Measurements from ENCODE around the gene KLK14. TPM values are rescaled to one million over a fixed set of nuclear protein-coding genes. Genes with fewer than 3 reads are reported as not detected.

The KLK14 gene
- total and polyA plus RNA-seq, 8 donors = 0.17 to 0.45 (median 0.27) TPM; not detected in 2

DNA sequence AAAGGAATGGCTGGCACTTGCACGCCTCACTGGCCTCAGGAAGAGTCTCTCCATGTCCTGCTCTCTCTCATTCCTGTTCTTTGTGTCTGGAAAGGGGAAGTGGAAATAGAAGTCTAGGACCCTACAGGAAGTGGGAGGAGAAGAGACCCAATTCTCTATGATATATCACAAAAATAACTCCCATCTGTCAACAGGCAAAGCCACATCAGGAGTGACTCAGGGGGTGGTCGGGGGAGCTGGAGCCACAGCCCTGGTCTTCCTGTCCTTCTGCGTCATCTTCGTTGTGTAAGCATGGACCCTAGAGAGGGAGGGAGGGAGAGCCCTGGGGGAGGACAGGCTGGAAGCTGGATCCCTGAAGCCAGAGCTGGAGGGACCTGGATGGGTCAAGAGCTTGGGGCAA, 45.1 kb upstream of the KLK14 start:
- DNase-seq (peak in 1 of 4 donors; percentile 69), ATAC-seq (peak; percentile 6)
- intact Hi-C loops (cut with DNase I) = no loop called here
- Histone ChIP-seq H3K36me3 (peaks cover 0 to 31% of the 10 kb centered on the region in 2 donors), H3K27me3 (peaks cover 0 to 19% of the 10 kb centered on the region in 2 donors), H3K4me3 (peak overlapping the region in 1 of 2 donors; percentile 52), H3K9me3 (no peaks in the 10 kb centered on the region), H3K27ac (peak overlapping the region in 1 of 2 donors; percentile 97), H3K4me1 (peaks cover 0 to 71% of the 10 kb centered on the region in 2 donors)
- TF ChIP-seq, protein P1, sequence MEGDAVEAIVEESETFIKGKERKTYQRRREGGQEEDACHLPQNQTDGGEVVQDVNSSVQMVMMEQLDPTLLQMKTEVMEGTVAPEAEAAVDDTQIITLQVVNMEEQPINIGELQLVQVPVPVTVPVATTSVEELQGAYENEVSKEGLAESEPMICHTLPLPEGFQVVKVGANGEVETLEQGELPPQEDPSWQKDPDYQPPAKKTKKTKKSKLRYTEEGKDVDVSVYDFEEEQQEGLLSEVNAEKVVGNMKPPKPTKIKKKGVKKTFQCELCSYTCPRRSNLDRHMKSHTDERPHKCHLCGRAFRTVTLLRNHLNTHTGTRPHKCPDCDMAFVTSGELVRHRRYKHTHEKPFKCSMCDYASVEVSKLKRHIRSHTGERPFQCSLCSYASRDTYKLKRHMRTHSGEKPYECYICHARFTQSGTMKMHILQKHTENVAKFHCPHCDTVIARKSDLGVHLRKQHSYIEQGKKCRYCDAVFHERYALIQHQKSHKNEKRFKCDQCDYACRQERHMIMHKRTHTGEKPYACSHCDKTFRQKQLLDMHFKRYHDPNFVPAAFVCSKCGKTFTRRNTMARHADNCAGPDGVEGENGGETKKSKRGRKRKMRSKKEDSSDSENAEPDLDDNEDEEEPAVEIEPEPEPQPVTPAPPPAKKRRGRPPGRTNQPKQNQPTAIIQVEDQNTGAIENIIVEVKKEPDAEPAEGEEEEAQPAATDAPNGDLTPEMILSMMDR (IDR thresholded peaks at IDR 0.05) = no peak

DNA sequence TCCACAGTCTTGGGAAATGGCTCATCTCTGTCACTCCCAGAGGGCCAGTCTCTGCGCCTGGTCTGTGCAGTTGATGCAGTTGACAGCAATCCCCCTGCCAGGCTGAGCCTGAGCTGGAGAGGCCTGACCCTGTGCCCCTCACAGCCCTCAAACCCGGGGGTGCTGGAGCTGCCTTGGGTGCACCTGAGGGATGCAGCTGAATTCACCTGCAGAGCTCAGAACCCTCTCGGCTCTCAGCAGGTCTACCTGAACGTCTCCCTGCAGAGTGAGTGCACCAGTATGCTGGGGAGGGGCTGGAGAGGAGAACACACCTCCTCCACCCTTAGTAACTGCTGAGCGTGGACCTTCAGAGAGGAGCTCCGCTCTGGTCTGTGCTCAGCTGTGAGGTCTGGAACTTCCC, 44.3 kb upstream of the KLK14 start:
- peaks cover 0 to 19% of the 10 kb centered on the region in 2 donors for H3K27me3 ChIP-seq
- TF ChIP-seq, protein P1 (IDR thresholded peaks at IDR 0.05) = no peak
- peaks cover 0 to 68% of the 10 kb centered on the region in 2 donors for H3K4me1 ChIP-seq
- ATAC-seq (no peak), DNase-seq (peak in 1 of 4 donors; percentile 31)
- peak overlapping the region; percentile 13 to 97 for H3K27ac ChIP-seq
- intact Hi-C loops (cut with DNase I) = no loop called here
- H3K9me3 ChIP-seq = no peaks in the 10 kb centered on the region
- peaks cover 0 to 31% of the 10 kb centered on the region in 2 donors for H3K36me3 ChIP-seq
- H3K4me3 ChIP-seq = peak overlapping the region in 1 of 2 donors; percentile 52

DNA sequence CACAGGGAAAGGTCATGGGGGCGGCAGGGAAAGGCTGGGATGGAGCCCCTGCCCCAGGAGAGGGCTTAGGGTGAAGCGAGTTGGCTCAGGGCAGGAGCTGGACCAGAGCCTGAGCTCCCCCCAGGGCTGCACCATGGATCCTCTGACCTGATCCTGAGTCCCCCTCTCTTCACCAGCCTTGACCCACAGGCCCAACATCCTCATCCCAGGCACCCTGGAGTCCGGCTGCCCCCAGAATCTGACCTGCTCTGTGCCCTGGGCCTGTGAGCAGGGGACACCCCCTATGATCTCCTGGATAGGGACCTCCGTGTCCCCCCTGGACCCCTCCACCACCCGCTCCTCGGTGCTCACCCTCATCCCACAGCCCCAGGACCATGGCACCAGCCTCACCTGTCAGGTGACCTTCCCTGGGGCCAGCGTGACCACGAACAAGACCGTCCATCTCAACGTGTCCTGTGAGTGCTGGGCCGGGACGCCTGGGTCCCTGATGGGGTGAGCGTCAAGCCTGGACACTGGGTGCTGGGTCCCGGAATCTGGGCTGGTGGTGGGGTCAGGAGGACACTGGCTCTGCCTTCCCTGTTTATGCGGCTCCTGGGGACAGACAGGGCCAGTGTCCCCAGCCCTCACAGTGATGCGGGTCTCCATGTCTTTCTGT, 42.9 kb upstream of the KLK14 start:
- intact Hi-C loops (cut with DNase I) = no loop called here
- Histone ChIP-seq H3K9me3 (no peaks in the 10 kb centered on the region), H3K4me3 (peak overlapping the region; percentile 2 to 52), H3K36me3 (peaks cover 0 to 26% of the 10 kb centered on the region in 2 donors), H3K27me3 (peaks cover 0 to 15% of the 10 kb centered on the region in 2 donors), H3K27ac (peak overlapping the region; percentile 13 to 97), H3K4me1 (peaks cover 0 to 67% of the 10 kb centered on the region in 2 donors)
- DNase-seq = peak in 1 of 4 donors; percentile 81
- TF ChIP-seq, protein P1 (IDR thresholded peaks at IDR 0.05) = no peak
- ATAC-seq = no peak

DNA sequence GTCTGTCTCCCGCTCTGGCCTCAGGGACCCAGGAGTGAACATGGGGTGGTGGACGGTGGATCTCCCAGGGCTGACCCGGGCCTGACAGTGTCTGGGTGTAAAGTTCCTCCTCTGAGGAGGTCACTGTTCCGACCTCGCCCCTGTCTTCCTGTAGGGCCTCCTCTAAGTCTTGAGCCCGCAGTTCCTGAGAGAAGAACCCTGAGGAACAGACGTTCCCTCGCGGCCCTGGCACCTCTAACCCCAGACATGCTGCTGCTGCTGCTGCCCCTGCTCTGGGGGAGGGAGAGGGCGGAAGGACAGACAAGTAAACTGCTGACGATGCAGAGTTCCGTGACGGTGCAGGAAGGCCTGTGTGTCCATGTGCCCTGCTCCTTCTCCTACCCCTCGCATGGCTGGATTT, 42.0 kb upstream of the KLK14 start, which contains the start of gene SIGLEC9:
TSS of gene SIGLEC9 (plus strand) at position 178 of the 400 bp plus-strand sequence. CDS start at position 247, 69 bp downstream.
- H3K4me1 ChIP-seq = peaks cover 0 to 67% of the 10 kb centered on the region in 2 donors
- DNase-seq = peak in 2 of 4 donors; percentile 82 to 90

DNA sequence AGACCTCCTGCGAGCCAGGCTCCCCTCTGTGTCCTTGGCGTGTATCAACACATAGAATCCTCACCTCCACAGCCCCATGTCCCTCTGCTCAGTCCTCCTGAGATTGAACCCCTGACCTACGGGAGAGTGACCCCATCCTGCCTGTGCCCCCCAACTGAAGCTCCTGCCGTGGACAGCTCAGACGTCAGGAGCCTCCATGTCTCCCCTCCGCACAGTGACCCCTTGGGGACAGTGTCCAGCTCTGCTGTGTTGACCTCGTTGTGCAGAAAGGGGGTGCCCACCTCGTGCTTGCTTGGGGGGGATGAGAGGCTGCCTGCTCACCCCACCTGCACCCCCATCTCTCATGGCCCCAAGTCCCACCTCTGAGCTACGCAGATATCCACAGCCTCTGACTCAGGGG, 41.5 kb upstream of the KLK14 start:
- Histone ChIP-seq H3K4me3 (peak overlapping the region in 1 of 2 donors; percentile 52), H3K36me3 (peaks cover 0 to 13% of the 10 kb centered on the region in 2 donors), H3K4me1 (peaks cover 0 to 68% of the 10 kb centered on the region in 2 donors), H3K27me3 (peaks cover 0 to 15% of the 10 kb centered on the region in 2 donors), H3K27ac (peak overlapping the region; percentile 77 to 97), H3K9me3 (no peaks in the 10 kb centered on the region)
- intact Hi-C loops (cut with DNase I) = no loop called here
- ATAC-seq (no peak), DNase-seq (peak in 1 of 4 donors; percentile 30)
- TF ChIP-seq, protein P1 (IDR thresholded peaks at IDR 0.05) = no peak

More for the DNA sequence above, 42.0 kb upstream of the KLK14 start, which contains the start of gene SIGLEC9:
- Histone ChIP-seq H3K4me3 (peak within 1 kb of the TSS; percentile 2 to 52), H3K27me3 (peaks cover 0 to 15% of the 10 kb centered on the region in 2 donors), H3K9me3 (no peaks in the 10 kb centered on the region), H3K36me3 (peaks cover 0 to 18% of the 10 kb centered on the region in 2 donors), H3K27ac (peak within 1 kb of the TSS; percentile 77 to 97)
- ATAC-seq = peak; percentile 20
- intact Hi-C loops (cut with DNase I) = no loop called here
- TF ChIP-seq, protein P1 (IDR thresholded peaks at IDR 0.05) = no peak

All from left lung (tissue), 10 donors.